HG03175 (cell line): ENCODE results near the gene EVX1.

Source experiments
- ATAC-seq: cut with Tn5 transposase; IDR thresholded peaks from one replicate; pipeline ENCODE4 v1.9.1; 2021; ENCODE audit warnings: mild to moderate bottlenecking, moderate library complexity; ENCODE audit not compliant: unreplicated experiment

Gene EVX1

GRCh38 chr7:27248427-27248806 is 5.8 kb downstream of the EVX1 start:
- no peak for ATAC-seq

DNA sequence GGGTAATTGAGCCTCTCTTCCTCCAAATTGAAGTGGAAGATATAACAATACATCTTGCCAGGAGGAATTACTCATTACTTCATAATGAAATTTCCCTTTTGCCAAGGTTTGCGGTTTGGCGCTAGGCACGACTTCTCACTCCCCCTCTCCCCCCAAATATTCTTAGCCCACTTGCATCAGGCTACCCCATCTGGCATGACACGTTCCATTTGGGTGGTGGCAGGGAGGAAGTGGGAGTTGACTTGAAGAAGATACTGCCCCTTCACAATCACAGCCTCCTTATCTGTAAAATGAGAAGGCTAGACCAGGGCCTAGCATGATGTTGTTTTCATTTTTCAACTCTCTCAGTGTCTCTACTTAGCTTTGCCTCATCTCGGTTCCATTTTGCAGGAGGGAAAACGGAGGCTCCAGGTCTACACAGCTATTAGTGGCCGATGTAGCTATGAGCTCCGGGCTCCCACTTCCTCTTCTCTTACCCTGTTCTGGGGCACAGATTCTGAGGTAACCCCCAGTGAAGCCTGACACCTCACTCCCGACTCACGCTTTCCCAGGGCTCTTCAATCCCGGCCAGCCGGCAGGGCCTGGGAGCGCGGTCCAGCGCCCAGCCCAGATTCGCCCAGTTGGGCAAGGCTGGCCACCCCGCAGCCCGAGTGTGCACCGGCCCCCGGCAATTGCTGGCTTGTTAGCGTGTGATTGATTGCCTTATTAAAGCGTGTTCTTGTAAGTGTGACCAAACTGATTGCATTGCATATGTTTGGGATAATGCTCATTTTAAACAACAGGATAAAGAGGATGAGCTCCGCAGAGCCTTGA is 6.5 kb downstream of the EVX1 start:
- no peak for ATAC-seq

- no peak for ATAC-seq
Observed at GRCh38 chr7:27249724-27250556, 7.3 kb downstream of the EVX1 start.

- no peak for ATAC-seq
Observed at GRCh38 chr7:27250557-27251070, 8.0 kb downstream of the EVX1 start.

GRCh38 chr7:27251136-27251651 is 8.6 kb downstream of the EVX1 start:
- ATAC-seq = no peak

GRCh38 chr7:27251652-27252590 is 9.3 kb downstream of the EVX1 start:
- no peak for ATAC-seq

- no peak for ATAC-seq
Observed at GRCh38 chr7:27254625-27255024, 12.0 kb downstream of the EVX1 start.

DNA sequence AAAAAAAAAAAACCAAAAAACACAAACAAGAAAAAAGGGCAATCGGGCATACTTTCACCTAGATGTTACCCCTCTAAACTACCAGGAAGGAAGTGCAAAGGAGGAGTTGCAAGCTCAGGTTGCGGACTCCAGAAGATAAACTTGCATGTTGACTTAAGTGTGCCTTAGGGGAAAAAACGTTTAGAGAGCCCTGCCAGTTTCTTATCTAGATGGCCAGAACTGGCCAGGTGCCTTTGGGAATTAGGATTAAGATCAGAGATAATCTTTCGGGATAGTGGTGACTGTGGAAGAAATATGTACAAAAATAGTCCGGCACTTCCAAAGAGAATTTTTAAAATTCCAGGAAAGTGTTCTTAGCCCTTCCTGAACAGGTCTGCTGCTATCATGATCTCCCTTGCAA is 17.6 kb downstream of the EVX1 start:
- ATAC-seq = no peak

- ATAC-seq = no peak
Observed at GRCh38 chr7:27262121-27262520, 19.5 kb downstream of the EVX1 start.

- ATAC-seq = no peak
Observed at GRCh38 chr7:27263781-27264180, 21.2 kb downstream of the EVX1 start.

- ATAC-seq = no peak
Observed at GRCh38 chr7:27269455-27269854, 26.9 kb downstream of the EVX1 start.

DNA sequence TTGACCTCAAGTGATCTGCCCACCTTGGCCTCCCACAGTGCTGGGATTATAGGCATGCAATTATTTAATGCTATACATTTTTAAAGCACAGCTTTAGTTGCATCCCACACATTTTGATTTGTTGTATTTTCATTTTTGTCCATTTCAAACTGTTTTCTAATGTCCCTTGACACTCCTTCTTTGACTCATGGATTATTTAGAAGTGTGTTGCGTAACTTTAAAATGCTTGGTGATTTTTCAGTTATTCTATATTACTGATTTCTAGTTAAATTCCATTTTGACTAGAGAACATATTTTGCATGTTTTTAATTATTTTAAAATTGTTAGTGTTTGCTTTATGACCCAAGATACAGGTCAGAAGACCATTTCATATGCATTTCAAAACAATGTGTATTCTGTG is 28.8 kb downstream of the EVX1 start:
- ATAC-seq = no peak

- no peak for ATAC-seq
Observed at GRCh38 chr7:27277628-27278027, 35.0 kb downstream of the EVX1 start.

DNA sequence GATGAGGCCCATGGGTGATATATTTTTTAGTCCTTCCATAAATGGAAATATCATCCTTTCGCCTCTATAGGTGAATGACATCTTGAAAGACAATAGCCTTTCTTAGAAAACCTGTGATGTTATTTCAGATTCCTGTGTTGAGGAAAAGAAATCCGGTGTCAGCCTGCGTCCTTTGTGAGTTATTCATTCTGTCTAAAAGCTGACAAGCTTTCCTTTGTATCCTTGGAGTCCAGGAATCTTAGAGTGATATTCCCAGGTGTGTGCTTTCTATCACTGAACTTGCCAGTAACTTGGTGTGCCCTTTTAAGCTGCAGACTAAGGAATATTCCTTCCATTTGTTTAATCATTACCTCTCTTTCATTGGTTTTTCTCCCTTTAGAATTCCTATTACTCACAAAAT is 41.0 kb downstream of the EVX1 start:
- ATAC-seq = no peak

GRCh38 chr7:27295236-27295635 is 52.6 kb downstream of the EVX1 start:
- ATAC-seq = no peak

DNA sequence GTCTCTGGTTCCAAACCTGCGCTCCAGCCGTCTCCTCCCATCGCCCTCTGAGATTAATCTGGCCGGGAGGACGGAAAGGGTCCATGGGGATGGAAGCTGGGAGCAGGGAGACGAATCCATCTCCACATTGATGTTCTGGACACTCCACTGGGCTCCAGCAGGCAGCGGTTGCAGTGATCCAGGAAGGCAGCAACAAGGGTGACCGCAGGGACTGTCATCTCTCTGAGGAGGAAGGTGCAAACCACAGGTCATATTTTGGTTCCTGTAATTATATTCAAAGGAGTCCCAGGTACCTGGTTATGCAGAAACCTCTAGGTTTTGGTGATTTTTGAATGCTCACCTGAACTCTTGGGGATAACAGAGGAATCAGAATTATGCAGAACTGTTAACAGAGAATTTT is 54.8 kb downstream of the EVX1 start:
- no peak for ATAC-seq
